NOMO-1 treated with dmso at 0.1 percent for 144 hours (cell line): Measurements from ENCODE around the gene VLDLR.
A peak's percentile ranks its signal among the peaks of the same experiment; 100 is the strongest.

Source experiments
- DNase-seq: peaks from one replicate; lab custom pipeline; 2025; ENCODE audit not compliant: unreplicated experiment; lab: John Stamatoyannopoulos, UW

VLDLR gene

GRCh38 chr9:2620919-2621721 lies 467 bp upstream of the VLDLR start:
- peak; percentile 27 for DNase-seq

GRCh38 chr9:2622461-2623287 lies 1.1 kb downstream of the VLDLR start:
- DNase-seq, result no peak

GRCh38 chr9:2623288-2624050 lies 1.9 kb downstream of the VLDLR start:
- DNase-seq, result no peak

GRCh38 chr9:2624051-2624682 lies 2.6 kb downstream of the VLDLR start:
- DNase-seq, result no peak

- DNase-seq, result no peak
Measured at GRCh38 chr9:2625427-2625826, 3.8 kb downstream of the VLDLR start.

- no peak for DNase-seq
Measured at GRCh38 chr9:2628919-2629318, 7.3 kb downstream of the VLDLR start.

- no peak for DNase-seq
Measured at GRCh38 chr9:2630158-2630557, 8.6 kb downstream of the VLDLR start.

GRCh38 chr9:2631263-2631662 lies 9.7 kb downstream of the VLDLR start:
- DNase-seq, result no peak

GRCh38 chr9:2634153-2634552 lies 12.6 kb downstream of the VLDLR start:
- DNase-seq, result no peak

- DNase-seq, result no peak
Measured at GRCh38 chr9:2634818-2635217, 13.2 kb downstream of the VLDLR start.

- DNase-seq, result no peak
Measured at GRCh38 chr9:2635922-2636321, 14.3 kb downstream of the VLDLR start.

- DNase-seq, result no peak
Measured at GRCh38 chr9:2637390-2637789, 15.8 kb downstream of the VLDLR start.

GRCh38 chr9:2638871-2639673 lies 17.5 kb downstream of the VLDLR start:
- DNase-seq, result no peak

- DNase-seq, result no peak
Measured at GRCh38 chr9:2639786-2640185, 18.2 kb downstream of the VLDLR start.

- DNase-seq, result no peak
Measured at GRCh38 chr9:2640570-2640969, 19.0 kb downstream of the VLDLR start.

GRCh38 chr9:2641033-2641432 lies 19.4 kb downstream of the VLDLR start:
- no peak for DNase-seq

- no peak for DNase-seq
Measured at GRCh38 chr9:2642068-2642467, 20.5 kb downstream of the VLDLR start.

- DNase-seq, result no peak
Measured at GRCh38 chr9:2645569-2645968, 24.0 kb downstream of the VLDLR start.

- DNase-seq, result peak; percentile 28
Measured at GRCh38 chr9:2655411-2655901, 33.9 kb downstream of the VLDLR start.

GRCh38 chr9:2657427-2657826 lies 35.8 kb downstream of the VLDLR start:
- peak; percentile 82 for DNase-seq
